ENCODE measurements around the gene ZBTB5. TPM values are rescaled to one million over a fixed set of nuclear protein-coding genes. Genes with fewer than 3 reads are reported as not detected.

ZBTB5 gene
- total RNA-seq, 1 experiment from 2014 or later, result 31.3 TPM

DNA sequence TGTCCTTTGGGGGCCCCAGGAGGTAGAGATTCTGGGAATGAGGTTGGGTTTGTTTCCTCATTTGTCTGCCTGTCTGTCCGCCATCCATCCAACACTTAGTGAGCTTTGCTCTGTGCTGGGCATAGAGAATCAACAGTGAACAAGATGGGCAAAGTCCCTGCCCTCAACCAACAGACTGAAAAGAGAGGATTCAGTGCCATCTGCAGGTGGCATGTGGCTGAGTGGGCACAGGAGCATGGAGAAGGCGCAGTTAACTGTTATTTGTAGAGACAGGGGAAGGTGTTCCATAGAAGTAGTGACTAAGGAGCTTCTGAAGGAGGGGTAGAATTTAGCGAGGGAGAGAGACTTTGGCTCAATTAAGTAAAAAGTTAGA, 43.6 kb upstream of the ZBTB5 start:
- H4K20me1 ChIP-seq (ENCODE audit: insufficient read depth, low read depth, low read length), result no peaks in the 10 kb centered on the region
- H3K27me3 ChIP-seq (ENCODE audit: low read length), result no peaks in the 10 kb centered on the region
- H2AFZ ChIP-seq (ENCODE audit: low read length), result no peak overlapping the region
- no peak overlapping the region for H3K4me2 ChIP-seq (ENCODE audit: low read depth, low read length, poor library complexity, severe bottlenecking)
- no peak for DNase-seq
- H3K9me3 ChIP-seq (ENCODE audit: low read length), result no peaks in the 10 kb centered on the region
- H3K4me1 ChIP-seq (ENCODE audit: low read length), result no peaks in the 10 kb centered on the region
- no peak overlapping the region for H3K4me3 ChIP-seq (ENCODE audit: low read length)
- H3K79me2 ChIP-seq (ENCODE audit: low read length), result no peaks in the 10 kb centered on the region
- no peak overlapping the region for H3K9ac ChIP-seq (ENCODE audit: low read length)
- H3K36me3 ChIP-seq (ENCODE audit: insufficient read depth, low read length), result peaks cover 28% of the 10 kb centered on the region; the same call in 1 of the 2 replicates
- H3K27ac ChIP-seq (ENCODE audit: low read length), result no peak overlapping the region
- H3K9me2 ChIP-seq (replicated peaks; ENCODE audit: insufficient read depth, low read length), result no peaks in the 10 kb centered on the region

DNA sequence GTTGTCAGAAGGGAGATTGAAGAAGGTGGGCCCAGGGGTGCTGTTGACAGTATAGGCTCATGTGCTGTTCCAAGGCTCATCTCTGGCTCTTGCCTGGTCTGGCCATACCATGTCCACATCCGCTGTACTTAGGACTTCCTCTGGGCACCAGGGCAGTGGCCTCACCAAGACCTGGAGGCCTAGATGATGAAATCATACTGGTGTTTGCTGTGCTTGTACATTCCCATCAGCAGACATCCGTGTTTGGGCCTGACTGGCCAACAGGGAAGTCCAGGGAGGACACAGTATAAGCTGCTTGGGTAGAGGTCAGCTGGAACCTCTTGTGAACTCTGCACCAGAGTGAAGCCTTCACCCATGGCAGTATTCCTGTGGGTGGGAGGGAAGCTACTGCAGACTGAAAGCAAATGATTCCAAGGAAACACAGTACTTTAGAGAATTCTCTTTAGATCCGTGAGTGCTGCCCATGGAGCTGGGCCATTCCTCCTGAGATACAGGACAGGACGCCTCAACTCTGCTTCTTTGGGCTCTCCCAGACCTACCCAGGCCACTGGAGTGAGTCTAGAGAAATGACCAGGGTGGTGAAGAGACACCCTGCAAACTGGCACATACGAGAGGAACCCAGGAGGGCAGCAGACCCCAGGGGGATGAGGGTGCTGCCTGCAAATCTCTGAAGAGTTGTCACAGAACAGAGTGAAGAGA, 43.0 kb upstream of the ZBTB5 start:
- Histone ChIP-seq H3K27me3 (ENCODE audit: low read length) (no peaks in the 10 kb centered on the region), H3K36me3 (ENCODE audit: insufficient read depth, low read length) (peaks cover 28% of the 10 kb centered on the region; the same call in 1 of the 2 replicates), H3K79me2 (ENCODE audit: low read length) (no peaks in the 10 kb centered on the region), H3K4me3 (ENCODE audit: low read length) (no peak overlapping the region), H4K20me1 (ENCODE audit: insufficient read depth, low read depth, low read length) (no peaks in the 10 kb centered on the region), H3K9me2 (replicated peaks; ENCODE audit: insufficient read depth, low read length) (no peaks in the 10 kb centered on the region), H3K4me1 (ENCODE audit: low read length) (no peaks in the 10 kb centered on the region), H3K9me3 (ENCODE audit: low read length) (no peaks in the 10 kb centered on the region), H3K4me2 (ENCODE audit: low read depth, low read length, poor library complexity, severe bottlenecking) (no peak overlapping the region), H2AFZ (ENCODE audit: low read length) (no peak overlapping the region), H3K27ac (ENCODE audit: low read length) (no peak overlapping the region), H3K9ac (ENCODE audit: low read length) (no peak overlapping the region)
- no peak for DNase-seq

DNA sequence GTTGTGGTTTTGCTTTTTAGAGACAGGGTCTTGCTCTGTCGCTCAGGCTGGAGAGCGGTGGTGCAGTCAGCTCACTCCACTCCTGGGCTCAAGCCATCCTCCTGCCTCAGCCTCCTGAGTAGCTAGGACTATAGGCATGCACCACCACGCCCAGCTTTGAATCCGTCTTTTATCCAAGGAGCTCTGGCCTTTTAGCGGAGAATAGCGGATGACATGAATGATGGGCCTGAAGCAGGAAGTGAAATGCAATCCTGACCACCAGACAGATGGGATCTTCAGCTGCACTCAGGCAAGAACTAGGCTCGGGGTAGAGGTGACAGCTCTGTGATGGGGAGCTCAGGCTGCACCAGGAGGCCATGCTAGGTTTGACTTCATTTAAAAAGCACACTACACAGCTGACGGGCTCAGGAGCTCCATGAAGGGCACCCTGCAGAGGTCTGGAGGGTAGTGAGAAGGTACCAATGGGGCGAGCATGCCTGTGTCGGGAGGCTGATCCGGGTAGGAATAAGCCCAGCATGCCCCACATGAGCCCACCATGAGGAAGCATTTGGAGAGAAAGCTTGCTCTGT, 42.4 kb upstream of the ZBTB5 start:
- H3K36me3 ChIP-seq (ENCODE audit: insufficient read depth, low read length), result peaks cover 31% of the 10 kb centered on the region; the same call in 1 of the 2 replicates
- no peaks in the 10 kb centered on the region for H4K20me1 ChIP-seq (ENCODE audit: insufficient read depth, low read depth, low read length)
- H3K4me2 ChIP-seq (ENCODE audit: low read depth, low read length, poor library complexity, severe bottlenecking), result no peak overlapping the region
- H3K9me2 ChIP-seq (replicated peaks; ENCODE audit: insufficient read depth, low read length), result no peaks in the 10 kb centered on the region
- no peaks in the 10 kb centered on the region for H3K27me3 ChIP-seq (ENCODE audit: low read length)
- DNase-seq, result no peak
- no peak overlapping the region for H3K9ac ChIP-seq (ENCODE audit: low read length)
- H3K9me3 ChIP-seq (ENCODE audit: low read length), result no peaks in the 10 kb centered on the region
- H3K79me2 ChIP-seq (ENCODE audit: low read length), result no peaks in the 10 kb centered on the region
- no peak overlapping the region for H3K27ac ChIP-seq (ENCODE audit: low read length)
- H3K4me1 ChIP-seq (ENCODE audit: low read length), result no peaks in the 10 kb centered on the region
- no peak overlapping the region for H3K4me3 ChIP-seq (ENCODE audit: low read length)
- H2AFZ ChIP-seq (ENCODE audit: low read length), result no peak overlapping the region

DNA sequence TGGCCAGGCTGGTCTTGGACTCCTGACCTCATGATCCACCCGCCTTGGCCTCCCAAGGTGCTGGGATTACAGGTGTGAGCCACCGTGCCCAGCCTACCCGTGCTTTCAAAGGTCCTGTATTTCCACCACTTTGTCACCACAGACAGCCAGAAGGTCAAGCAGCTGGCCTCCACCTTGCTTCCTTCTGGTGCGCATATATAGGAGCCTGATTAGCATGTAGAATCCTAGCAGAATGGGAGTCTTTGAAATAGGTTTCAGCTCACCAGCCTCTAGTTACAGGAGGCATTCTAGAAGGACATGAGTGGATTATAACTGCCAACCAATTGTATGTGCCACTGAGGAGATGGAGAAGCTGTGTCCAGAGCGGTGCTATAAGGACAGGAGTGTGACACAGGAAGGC, 39.4 kb upstream of the ZBTB5 start:
- Histone ChIP-seq H3K4me3 (ENCODE audit: low read length) (no peak overlapping the region), H3K27me3 (ENCODE audit: low read length) (no peaks in the 10 kb centered on the region), H3K9me2 (replicated peaks; ENCODE audit: insufficient read depth, low read length) (no peaks in the 10 kb centered on the region), H3K4me1 (ENCODE audit: low read length) (no peaks in the 10 kb centered on the region), H3K79me2 (ENCODE audit: low read length) (peaks cover 4% of the 10 kb centered on the region; the same call in 1 of the 2 replicates), H2AFZ (ENCODE audit: low read length) (no peak overlapping the region), H3K4me2 (ENCODE audit: low read depth, low read length, poor library complexity, severe bottlenecking) (no peak overlapping the region), H3K9ac (ENCODE audit: low read length) (no peak overlapping the region), H3K36me3 (ENCODE audit: insufficient read depth, low read length) (peaks cover 50% of the 10 kb centered on the region), H4K20me1 (ENCODE audit: insufficient read depth, low read depth, low read length) (no peaks in the 10 kb centered on the region), H3K27ac (ENCODE audit: low read length) (no peak overlapping the region), H3K9me3 (ENCODE audit: low read length) (no peaks in the 10 kb centered on the region)
- DNase-seq, result no peak

DNA sequence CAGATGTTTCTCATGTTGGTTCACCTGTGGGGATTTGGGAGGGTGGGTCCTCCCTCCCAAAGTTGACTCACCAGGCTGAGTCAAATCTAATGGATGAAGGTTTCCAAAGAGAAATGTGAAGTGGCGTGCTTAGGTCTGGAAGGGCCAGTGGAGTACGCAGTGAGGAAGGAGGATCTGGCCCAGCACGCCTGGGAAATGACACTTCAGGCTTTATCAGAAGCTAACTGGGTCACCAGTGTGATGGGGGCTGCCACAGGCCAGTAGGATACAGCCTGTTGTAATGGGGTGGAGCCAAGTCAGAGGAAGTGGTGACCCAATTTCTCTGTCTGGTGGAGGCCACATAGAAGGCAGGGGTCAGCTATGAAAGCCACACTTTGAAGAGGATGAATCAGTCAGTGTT, 38.5 kb upstream of the ZBTB5 start:
- no peak for DNase-seq
- no peaks in the 10 kb centered on the region for H3K9me2 ChIP-seq (replicated peaks; ENCODE audit: insufficient read depth, low read length)
- H3K27ac ChIP-seq (ENCODE audit: low read length), result no peak overlapping the region
- no peak overlapping the region for H3K4me3 ChIP-seq (ENCODE audit: low read length)
- 0 out of 2 replicates have a peak, but pooled peaks cover 7% of the 10 kb centered on the region for H4K20me1 ChIP-seq (ENCODE audit: insufficient read depth, low read depth, low read length)
- H3K4me1 ChIP-seq (ENCODE audit: low read length), result no peaks in the 10 kb centered on the region
- no peaks in the 10 kb centered on the region for H3K9me3 ChIP-seq (ENCODE audit: low read length)
- H3K27me3 ChIP-seq (ENCODE audit: low read length), result no peaks in the 10 kb centered on the region
- H3K9ac ChIP-seq (ENCODE audit: low read length), result no peak overlapping the region
- H3K4me2 ChIP-seq (ENCODE audit: low read depth, low read length, poor library complexity, severe bottlenecking), result no peak overlapping the region
- no peak overlapping the region for H2AFZ ChIP-seq (ENCODE audit: low read length)
- peaks cover 57% of the 10 kb centered on the region for H3K36me3 ChIP-seq (ENCODE audit: insufficient read depth, low read length)
- peaks cover 7% of the 10 kb centered on the region for H3K79me2 ChIP-seq (ENCODE audit: low read length)

DNA sequence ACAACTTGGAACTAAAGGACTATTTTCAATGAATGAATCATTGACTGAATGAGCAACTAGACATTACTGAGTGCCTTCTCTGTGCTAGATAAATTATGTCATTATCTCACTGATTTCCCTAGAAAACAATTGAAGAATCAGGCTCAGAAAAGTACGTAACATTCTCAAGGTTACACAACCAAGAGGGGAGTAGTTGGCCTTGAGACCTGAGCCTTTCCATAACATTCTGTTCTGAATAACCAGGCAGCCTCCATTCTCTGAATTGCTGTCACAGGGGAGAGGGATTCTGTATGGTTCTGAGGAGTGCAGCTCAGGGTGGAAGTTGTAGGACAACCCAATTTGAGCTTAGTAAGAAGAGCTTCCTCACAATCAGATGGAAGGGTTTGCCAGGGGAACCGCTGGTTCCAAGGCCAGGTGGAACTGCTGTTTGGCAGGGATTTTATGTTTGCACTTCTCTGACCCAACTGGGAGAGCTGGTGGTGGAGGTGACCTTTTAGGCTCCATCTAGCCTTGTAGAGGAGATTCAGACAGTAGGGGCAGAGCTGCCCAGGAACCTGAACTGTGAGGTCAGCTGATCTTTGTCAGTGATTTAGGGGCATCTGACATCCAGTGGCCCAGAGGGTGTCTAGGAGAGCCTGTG, 36.8 kb upstream of the ZBTB5 start:
- Histone ChIP-seq H3K9me3 (ENCODE audit: low read length) (no peaks in the 10 kb centered on the region), H3K9ac (ENCODE audit: low read length) (no peak overlapping the region), H3K4me2 (ENCODE audit: low read depth, low read length, poor library complexity, severe bottlenecking) (no peak overlapping the region), H2AFZ (ENCODE audit: low read length) (no peak overlapping the region), H3K9me2 (replicated peaks; ENCODE audit: insufficient read depth, low read length) (no peaks in the 10 kb centered on the region), H3K36me3 (ENCODE audit: insufficient read depth, low read length) (peaks cover 56% of the 10 kb centered on the region), H3K4me3 (ENCODE audit: low read length) (no peak overlapping the region), H3K27me3 (ENCODE audit: low read length) (no peaks in the 10 kb centered on the region), H4K20me1 (ENCODE audit: insufficient read depth, low read depth, low read length) (0 out of 2 replicates have a peak, but pooled peaks cover 7% of the 10 kb centered on the region), H3K27ac (ENCODE audit: low read length) (no peak overlapping the region), H3K4me1 (ENCODE audit: low read length) (no peaks in the 10 kb centered on the region), H3K79me2 (ENCODE audit: low read length) (peaks cover 14% of the 10 kb centered on the region)
- no peak for DNase-seq

DNA sequence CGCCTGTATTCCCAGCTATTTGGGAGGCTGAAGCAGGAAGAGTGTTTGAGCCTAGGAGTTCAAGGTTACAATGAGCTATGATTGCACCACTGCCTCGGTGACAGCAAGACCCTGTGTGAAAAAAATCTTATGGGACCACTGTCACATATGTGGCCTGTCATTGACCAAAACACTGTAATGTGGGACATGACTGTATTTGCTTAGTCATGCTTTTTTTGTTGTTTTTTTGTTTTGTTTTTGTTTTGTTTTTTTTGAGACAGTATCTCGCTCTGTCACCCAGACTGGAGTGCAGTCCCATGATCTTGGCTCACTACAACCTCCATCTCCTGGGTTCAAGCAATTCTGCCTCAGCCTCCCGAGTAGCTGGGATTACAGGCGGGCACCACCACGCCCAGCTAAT, 34.0 kb upstream of the ZBTB5 start:
- Histone ChIP-seq H3K27me3 (ENCODE audit: low read length) (no peaks in the 10 kb centered on the region), H2AFZ (ENCODE audit: low read length) (no peak overlapping the region), H3K79me2 (ENCODE audit: low read length) (peaks cover 30% of the 10 kb centered on the region), H3K4me1 (ENCODE audit: low read length) (no peaks in the 10 kb centered on the region), H3K4me3 (ENCODE audit: low read length) (no peak overlapping the region), H4K20me1 (ENCODE audit: insufficient read depth, low read depth, low read length) (peaks cover 7% of the 10 kb centered on the region; the same call in 1 of the 2 replicates), H3K4me2 (ENCODE audit: low read depth, low read length, poor library complexity, severe bottlenecking) (no peak overlapping the region), H3K36me3 (ENCODE audit: insufficient read depth, low read length) (peaks cover 58% of the 10 kb centered on the region), H3K9ac (ENCODE audit: low read length) (no peak overlapping the region), H3K9me2 (replicated peaks; ENCODE audit: insufficient read depth, low read length) (no peaks in the 10 kb centered on the region), H3K9me3 (ENCODE audit: low read length) (no peaks in the 10 kb centered on the region), H3K27ac (ENCODE audit: low read length) (no peak overlapping the region)
- no peak for DNase-seq

DNA sequence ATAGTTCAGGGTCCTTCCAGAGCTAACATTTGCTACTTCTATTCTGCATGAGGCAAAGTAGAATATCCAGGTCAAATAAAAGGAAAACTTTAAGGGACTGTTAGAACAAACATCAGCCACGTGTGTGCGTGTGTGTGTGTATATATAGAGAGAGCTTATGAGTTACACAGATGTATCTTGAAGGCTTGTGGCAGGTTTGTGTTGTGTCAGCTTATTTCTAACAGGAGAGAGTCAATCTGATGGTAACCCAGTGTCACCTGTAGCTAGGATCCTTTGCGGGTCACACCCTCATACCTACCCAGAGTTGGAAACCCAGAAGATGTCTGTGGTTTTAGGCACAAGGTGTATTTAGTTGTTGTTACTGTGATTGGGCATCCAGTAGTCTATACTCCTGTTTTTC, 33.2 kb upstream of the ZBTB5 start:
- Histone ChIP-seq H3K9me3 (ENCODE audit: low read length) (no peaks in the 10 kb centered on the region), H4K20me1 (ENCODE audit: insufficient read depth, low read depth, low read length) (peaks cover 7% of the 10 kb centered on the region; the same call in 1 of the 2 replicates), H2AFZ (ENCODE audit: low read length) (no peak overlapping the region), H3K79me2 (ENCODE audit: low read length) (peaks cover 32% of the 10 kb centered on the region), H3K27ac (ENCODE audit: low read length) (no peak overlapping the region), H3K36me3 (ENCODE audit: insufficient read depth, low read length) (peaks cover 62% of the 10 kb centered on the region), H3K27me3 (ENCODE audit: low read length) (no peaks in the 10 kb centered on the region), H3K4me1 (ENCODE audit: low read length) (no peaks in the 10 kb centered on the region), H3K9me2 (replicated peaks; ENCODE audit: insufficient read depth, low read length) (no peaks in the 10 kb centered on the region), H3K4me2 (ENCODE audit: low read depth, low read length, poor library complexity, severe bottlenecking) (no peak overlapping the region), H3K9ac (ENCODE audit: low read length) (no peak overlapping the region), H3K4me3 (ENCODE audit: low read length) (no peak overlapping the region)
- DNase-seq, result no peak

Data from Karpas-422 (cell line).